ENCODE results near the gene CEP55. TPM values are rescaled to one million over a fixed set of nuclear protein-coding genes. Genes with fewer than 3 reads are reported as not detected.
"Not testable (repeated sequence)": the region's sequence is repeated elsewhere in the genome, so short reads cannot be mapped to it uniquely, and the experiment has no call there.

Gene CEP55
- polyA plus RNA-seq, 4 donors: 0.27 to 21.7 (median 3.2) TPM

DNA sequence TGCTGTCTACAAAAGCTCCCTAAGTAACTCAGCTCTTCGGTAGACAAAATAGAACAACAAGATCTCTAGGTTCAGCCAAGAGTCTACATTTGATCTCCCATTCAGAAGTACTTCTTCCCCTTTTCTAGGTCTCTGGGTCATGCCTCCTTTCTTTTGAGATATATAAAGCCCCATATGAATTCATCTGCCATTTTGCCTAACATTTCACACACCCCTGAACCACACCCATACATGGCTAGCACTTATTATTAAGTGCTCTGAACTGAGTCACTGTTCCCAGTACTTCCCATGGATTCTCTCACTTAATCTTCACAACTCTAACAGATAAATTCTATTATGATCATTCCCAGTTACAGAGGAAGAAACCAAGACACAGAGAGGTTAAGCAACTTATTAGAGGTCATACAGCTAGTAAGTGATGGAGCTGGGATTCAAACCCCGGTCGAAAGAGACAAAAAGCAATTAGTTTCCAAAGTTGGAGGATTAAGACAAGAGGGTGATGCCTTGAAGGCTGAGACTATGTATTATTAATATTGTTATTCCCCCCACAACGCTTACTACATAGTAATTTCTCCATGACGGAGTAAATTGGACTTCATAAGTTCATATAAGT, 31.5 kb upstream of the CEP55 start:
- Histone ChIP-seq H3K27me3 (ENCODE audit: control insufficient read depth in 3 of 3, insufficient read depth in 3 of 3, low read length in 3 of 3) (no peaks in the 10 kb centered on the region), H3K4me3 (ENCODE audit: low read depth in 1 of 3, low read length in 3 of 3) (no peak overlapping the region), H3K27ac (ENCODE audit: low read depth in 1 of 3, low read length in 2 of 3) (peak overlapping the region in 2 of 3 donors; percentile 31 to 86), H3K9me3 (ENCODE audit: control insufficient read depth in 2 of 2, insufficient read depth in 1 of 2, low read depth in 1 of 2, low read length in 1 of 2) (no peaks in the 10 kb centered on the region), H3K4me1 (ENCODE audit: control insufficient read depth in 3 of 3, insufficient read depth in 2 of 3, low read depth in 1 of 3, low read length in 2 of 3) (peaks cover 0 to 34% (median 10%) of the 10 kb centered on the region in 3 donors), H3K36me3 (ENCODE audit: control insufficient read depth in 3 of 3, insufficient read depth in 2 of 3, low read depth in 1 of 3, low read length in 3 of 3) (peaks cover 0 to 22% (median 0%) of the 10 kb centered on the region in 3 donors)
- DNase-seq: no peak
- no peak for FAIRE-seq
- WGBS, 3 donors: 78 to 80% (median 80%) methylated on average over 5 of the region's 5 CpGs

DNA sequence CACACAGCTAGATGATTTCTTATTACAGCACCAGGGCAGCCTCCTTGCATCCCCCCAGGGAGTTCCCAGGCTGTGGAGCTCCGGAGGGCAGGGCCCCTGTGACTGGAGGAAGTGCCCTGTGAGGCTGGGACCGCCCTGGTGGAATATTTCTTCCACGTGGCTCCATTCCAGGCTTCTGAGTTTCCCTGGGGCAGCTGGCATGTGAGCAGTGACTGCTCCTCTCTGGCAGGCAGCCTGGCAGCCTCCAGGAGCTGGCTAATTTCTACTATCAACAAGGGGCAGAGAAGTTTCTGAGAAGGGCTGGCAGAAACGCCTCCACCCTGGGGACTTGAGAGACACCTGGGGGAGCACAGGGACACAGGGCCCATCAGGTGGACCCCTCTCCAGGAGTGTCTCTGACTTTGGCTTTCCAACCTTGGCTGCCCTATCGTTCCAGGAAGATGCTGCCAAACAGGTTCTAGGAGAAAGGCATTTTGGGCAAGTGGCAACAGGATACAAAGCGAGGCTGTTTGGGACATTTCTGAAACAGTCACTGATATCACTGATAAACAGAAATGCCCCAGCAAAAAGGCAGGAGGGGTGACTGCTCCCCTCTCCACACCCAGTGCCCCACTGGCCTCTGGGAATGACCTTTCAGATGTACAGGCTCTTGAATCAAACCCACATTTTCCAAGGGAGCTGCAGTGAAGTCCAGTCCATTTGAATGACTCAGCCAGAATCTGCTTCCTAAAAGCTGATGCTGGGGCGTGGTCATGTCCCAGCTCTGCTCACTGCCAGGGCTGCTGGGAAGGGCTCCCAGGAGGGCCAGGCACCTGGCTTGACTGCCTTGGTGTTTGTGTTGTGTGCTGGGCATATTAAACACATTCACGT, 30.4 kb upstream of the CEP55 start:
- peaks cover 0 to 18% (median 0%) of the 10 kb centered on the region in 3 donors for H3K36me3 ChIP-seq (ENCODE audit: control insufficient read depth in 3 of 3, insufficient read depth in 2 of 3, low read depth in 1 of 3, low read length in 3 of 3)
- peak overlapping the region; percentile 20 to 86 (median 52) for H3K27ac ChIP-seq (ENCODE audit: low read depth in 1 of 3, low read length in 2 of 3)
- peaks cover 0 to 38% (median 10%) of the 10 kb centered on the region in 3 donors for H3K4me1 ChIP-seq (ENCODE audit: control insufficient read depth in 3 of 3, insufficient read depth in 2 of 3, low read depth in 1 of 3, low read length in 2 of 3)
- FAIRE-seq: no peak
- 4 to 33% (median 25%) methylated on average over 8 of the region's 8 CpGs for WGBS, 3 donors
- H3K4me3 ChIP-seq (ENCODE audit: low read depth in 1 of 3, low read length in 3 of 3): no peak overlapping the region
- H3K9me3 ChIP-seq (ENCODE audit: control insufficient read depth in 2 of 2, insufficient read depth in 1 of 2, low read depth in 1 of 2, low read length in 1 of 2): peaks cover 0 to 6% of the 10 kb centered on the region in 2 donors
- no peaks in the 10 kb centered on the region for H3K27me3 ChIP-seq (ENCODE audit: control insufficient read depth in 3 of 3, insufficient read depth in 3 of 3, low read length in 3 of 3)
- peak; percentile 57 to 83 for DNase-seq

DNA sequence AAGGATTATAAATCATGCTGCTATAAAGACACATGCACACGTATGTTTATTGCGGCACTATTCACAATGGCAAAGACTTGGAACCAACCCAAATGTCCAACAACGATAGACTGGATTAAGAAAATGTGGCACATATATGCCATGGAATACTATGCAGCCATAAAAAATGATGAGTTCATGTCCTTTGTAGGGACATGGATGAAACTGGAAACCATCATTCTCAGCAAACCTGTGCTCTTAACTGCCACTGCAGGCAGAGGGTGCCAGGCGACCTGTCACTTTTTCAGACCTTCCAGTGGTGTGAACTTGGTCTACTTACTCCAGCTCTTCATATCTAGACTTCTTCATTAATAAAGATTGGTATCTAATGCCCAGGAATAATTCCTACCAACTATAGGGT, 28.8 kb upstream of the CEP55 start:
- H3K27me3 ChIP-seq (ENCODE audit: control insufficient read depth in 3 of 3, insufficient read depth in 3 of 3, low read length in 3 of 3); DNase-seq; H3K27ac ChIP-seq (ENCODE audit: low read depth in 1 of 3, low read length in 2 of 3); H3K9me3 ChIP-seq (ENCODE audit: control insufficient read depth in 2 of 2, insufficient read depth in 1 of 2, low read depth in 1 of 2, low read length in 1 of 2); FAIRE-seq; H3K4me3 ChIP-seq (ENCODE audit: low read depth in 1 of 3, low read length in 3 of 3): not testable (repeated sequence)
- 82 to 89% (median 86%) methylated on average over 1 to 2 of the region's 4 CpGs for WGBS, 3 donors
- H3K4me1 ChIP-seq (ENCODE audit: control insufficient read depth in 3 of 3, insufficient read depth in 2 of 3, low read depth in 1 of 3, low read length in 2 of 3): peaks cover 0 to 38% (median 10%) of the 10 kb centered on the region in 3 donors
- H3K36me3 ChIP-seq (ENCODE audit: control insufficient read depth in 3 of 3, insufficient read depth in 2 of 3, low read depth in 1 of 3, low read length in 3 of 3): peaks cover 0 to 18% (median 0%) of the 10 kb centered on the region in 3 donors

DNA sequence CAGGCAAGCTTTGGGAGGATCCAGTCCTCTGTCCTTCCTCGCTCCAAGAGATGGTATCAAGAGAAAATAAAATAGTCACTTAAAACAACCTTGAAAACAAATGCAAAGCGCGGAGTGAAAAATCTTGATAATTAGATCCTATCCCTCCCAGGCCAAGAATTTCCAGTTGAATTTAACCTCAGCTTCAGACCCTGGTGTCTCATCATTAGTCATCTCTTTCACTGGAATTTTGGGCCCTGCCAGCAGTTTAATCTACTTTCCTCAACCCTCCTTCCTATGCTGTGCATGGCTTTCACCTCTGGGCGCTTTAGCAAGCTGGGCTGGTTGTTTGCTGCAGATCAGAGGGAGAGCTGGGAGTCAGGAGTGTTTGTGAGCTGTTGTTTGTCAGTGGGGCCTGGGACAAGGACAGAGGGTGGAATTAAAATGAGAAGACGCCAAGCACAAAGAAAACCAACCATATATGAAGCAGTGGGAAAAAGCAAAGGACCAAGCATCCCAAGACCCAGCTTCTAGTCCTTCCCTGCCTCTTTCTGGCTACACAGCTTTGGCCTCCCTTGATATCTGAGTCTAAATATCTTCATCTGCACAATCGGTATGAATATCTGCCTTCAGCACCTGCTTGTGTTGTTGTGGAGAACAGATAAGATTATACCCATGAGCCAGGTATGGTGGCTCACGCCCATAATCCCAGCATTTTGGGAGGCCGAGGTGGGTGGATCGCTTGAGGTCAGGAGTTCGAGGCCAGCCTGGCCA, 27.8 kb upstream of the CEP55 start:
- FAIRE-seq (no peak), DNase-seq (no peak)
- WGBS, 3 donors: 78 to 81% (median 80%) methylated on average over 10 of the region's 10 CpGs
- Histone ChIP-seq H3K36me3 (ENCODE audit: control insufficient read depth in 3 of 3, insufficient read depth in 2 of 3, low read depth in 1 of 3, low read length in 3 of 3) (peaks cover 0 to 23% (median 0%) of the 10 kb centered on the region in 3 donors), H3K27ac (ENCODE audit: low read depth in 1 of 3, low read length in 2 of 3) (peak overlapping the region in 1 of 3 donors; percentile 63), H3K27me3 (ENCODE audit: control insufficient read depth in 3 of 3, insufficient read depth in 3 of 3, low read length in 3 of 3) (no peaks in the 10 kb centered on the region), H3K4me1 (ENCODE audit: control insufficient read depth in 3 of 3, insufficient read depth in 2 of 3, low read depth in 1 of 3, low read length in 2 of 3) (peaks cover 0 to 40% (median 10%) of the 10 kb centered on the region in 3 donors), H3K4me3 (ENCODE audit: low read depth in 1 of 3, low read length in 3 of 3) (no peak overlapping the region), H3K9me3 (ENCODE audit: control insufficient read depth in 2 of 2, insufficient read depth in 1 of 2, low read depth in 1 of 2, low read length in 1 of 2) (peaks cover 0 to 6% of the 10 kb centered on the region in 2 donors)

DNA sequence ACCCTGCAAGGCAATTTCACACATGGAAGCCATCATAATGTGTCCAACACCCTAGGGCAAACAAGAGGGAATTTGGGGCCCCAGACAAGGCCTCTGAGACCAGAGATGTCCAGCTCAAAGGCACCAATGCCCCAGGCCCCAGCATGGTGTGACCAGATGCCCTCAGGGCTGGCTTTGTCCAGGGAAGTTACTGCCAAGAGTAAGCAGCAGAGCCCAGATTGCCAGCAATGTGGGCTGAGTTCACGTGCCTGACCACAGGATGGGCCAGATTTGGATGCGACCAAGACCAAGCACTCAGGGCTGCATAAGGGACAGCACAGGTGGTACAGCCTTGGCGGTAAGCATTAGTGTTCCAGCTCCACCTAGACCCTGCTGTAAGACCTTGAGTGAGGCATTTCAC, 27.0 kb upstream of the CEP55 start:
- 91 to 100% (median 96%) methylated on average over 3 of the region's 3 CpGs for WGBS, 3 donors

DNA sequence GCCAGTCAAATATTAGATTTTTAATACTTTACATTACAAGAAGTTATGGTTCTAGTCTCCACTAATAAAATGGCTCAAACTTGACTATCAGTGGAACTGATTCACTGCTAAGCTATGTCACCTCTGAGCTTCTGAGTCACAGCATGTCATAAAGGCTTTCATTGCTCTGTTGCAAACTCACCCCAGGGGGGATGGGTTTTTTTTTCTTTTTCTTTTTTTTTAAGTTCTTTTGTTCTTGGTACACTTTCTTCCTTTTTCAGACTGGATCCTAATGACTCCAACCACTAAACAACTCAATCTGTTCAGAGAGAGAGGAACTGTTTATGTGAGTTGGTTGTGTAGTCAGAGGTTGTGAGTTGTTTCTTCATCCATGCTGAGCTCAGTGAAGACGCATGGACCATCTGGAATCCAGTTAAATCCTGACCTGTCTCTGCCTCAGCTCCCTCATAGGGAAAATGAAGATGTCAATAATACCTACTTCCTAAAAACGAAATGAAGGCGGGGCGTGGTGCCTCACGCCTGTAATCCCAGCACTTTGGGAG, 25.2 kb upstream of the CEP55 start:
- Histone ChIP-seq H3K4me3 (ENCODE audit: low read depth in 1 of 3, low read length in 3 of 3) (no peak overlapping the region), H3K27me3 (ENCODE audit: control insufficient read depth in 3 of 3, insufficient read depth in 3 of 3, low read length in 3 of 3) (no peaks in the 10 kb centered on the region), H3K9me3 (ENCODE audit: control insufficient read depth in 2 of 2, insufficient read depth in 1 of 2, low read depth in 1 of 2, low read length in 1 of 2) (peaks cover 0 to 6% of the 10 kb centered on the region in 2 donors), H3K27ac (ENCODE audit: low read depth in 1 of 3, low read length in 2 of 3) (peak overlapping the region; percentile 14 to 76 (median 68)), H3K4me1 (ENCODE audit: control insufficient read depth in 3 of 3, insufficient read depth in 2 of 3, low read depth in 1 of 3, low read length in 2 of 3) (peaks cover 0 to 34% (median 7%) of the 10 kb centered on the region in 3 donors), H3K36me3 (ENCODE audit: control insufficient read depth in 3 of 3, insufficient read depth in 2 of 3, low read depth in 1 of 3, low read length in 3 of 3) (peaks cover 0 to 23% (median 0%) of the 10 kb centered on the region in 3 donors)
- DNase-seq (peak; percentile 88), FAIRE-seq (no peak)
- 70 to 80% (median 78%) methylated on average over 5 of the region's 5 CpGs for WGBS, 3 donors

More for the DNA sequence above, 27.0 kb upstream of the CEP55 start:
- FAIRE-seq (no peak), DNase-seq (no peak)
- H3K27ac ChIP-seq (ENCODE audit: low read depth in 1 of 3, low read length in 2 of 3): peak overlapping the region in 1 of 3 donors; percentile 15
- peaks cover 0 to 23% (median 0%) of the 10 kb centered on the region in 3 donors for H3K36me3 ChIP-seq (ENCODE audit: control insufficient read depth in 3 of 3, insufficient read depth in 2 of 3, low read depth in 1 of 3, low read length in 3 of 3)
- H3K4me3 ChIP-seq (ENCODE audit: low read depth in 1 of 3, low read length in 3 of 3): no peak overlapping the region
- H3K4me1 ChIP-seq (ENCODE audit: control insufficient read depth in 3 of 3, insufficient read depth in 2 of 3, low read depth in 1 of 3, low read length in 2 of 3): peaks cover 0 to 38% (median 7%) of the 10 kb centered on the region in 3 donors
- H3K27me3 ChIP-seq (ENCODE audit: control insufficient read depth in 3 of 3, insufficient read depth in 3 of 3, low read length in 3 of 3): no peaks in the 10 kb centered on the region
- peaks cover 0 to 6% of the 10 kb centered on the region in 2 donors for H3K9me3 ChIP-seq (ENCODE audit: control insufficient read depth in 2 of 2, insufficient read depth in 1 of 2, low read depth in 1 of 2, low read length in 1 of 2)

DNA sequence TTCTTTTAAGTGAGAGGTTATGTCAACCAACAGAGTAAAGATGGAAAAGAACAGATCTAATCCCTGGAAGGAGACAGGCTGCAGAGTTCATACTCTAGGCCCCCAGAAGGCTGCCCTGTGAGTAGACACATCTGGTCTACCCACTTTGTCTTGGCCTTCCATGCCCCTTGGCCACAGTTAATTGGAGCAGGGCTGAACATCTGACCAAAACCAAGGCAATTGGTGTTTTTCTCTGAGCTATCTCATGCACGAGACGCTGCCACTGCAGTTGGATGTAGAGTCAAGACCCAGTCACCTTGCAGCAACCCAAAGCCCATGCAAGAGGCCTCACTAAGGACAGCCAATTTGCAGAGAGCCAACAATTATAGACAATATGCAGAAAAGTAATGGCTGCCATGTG, 23.3 kb upstream of the CEP55 start:
- Histone ChIP-seq H3K36me3 (ENCODE audit: control insufficient read depth in 3 of 3, insufficient read depth in 2 of 3, low read depth in 1 of 3, low read length in 3 of 3) (peaks cover 0 to 18% (median 0%) of the 10 kb centered on the region in 3 donors), H3K27ac (ENCODE audit: low read depth in 1 of 3, low read length in 2 of 3) (peak overlapping the region in 1 of 3 donors; percentile 2), H3K4me1 (ENCODE audit: control insufficient read depth in 3 of 3, insufficient read depth in 2 of 3, low read depth in 1 of 3, low read length in 2 of 3) (peaks cover 0 to 30% (median 7%) of the 10 kb centered on the region in 3 donors), H3K9me3 (ENCODE audit: control insufficient read depth in 2 of 2, insufficient read depth in 1 of 2, low read depth in 1 of 2, low read length in 1 of 2) (peaks cover 0 to 6% of the 10 kb centered on the region in 2 donors), H3K27me3 (ENCODE audit: control insufficient read depth in 3 of 3, insufficient read depth in 3 of 3, low read length in 3 of 3) (no peaks in the 10 kb centered on the region), H3K4me3 (ENCODE audit: low read depth in 1 of 3, low read length in 3 of 3) (no peak overlapping the region)
- DNase-seq (no peak), FAIRE-seq (no peak)
- 94 to 100% (median 97%) methylated on average over 2 of the region's 2 CpGs for WGBS, 3 donors
